ENCODE measurements around the gene PTGFRN. TPM values are rescaled to one million over a fixed set of nuclear protein-coding genes. Genes with fewer than 3 reads are reported as not detected.

PTGFRN gene
- total and polyA plus RNA-seq, 4 donors = 5.4 to 12.6 (median 7.2) TPM

DNA sequence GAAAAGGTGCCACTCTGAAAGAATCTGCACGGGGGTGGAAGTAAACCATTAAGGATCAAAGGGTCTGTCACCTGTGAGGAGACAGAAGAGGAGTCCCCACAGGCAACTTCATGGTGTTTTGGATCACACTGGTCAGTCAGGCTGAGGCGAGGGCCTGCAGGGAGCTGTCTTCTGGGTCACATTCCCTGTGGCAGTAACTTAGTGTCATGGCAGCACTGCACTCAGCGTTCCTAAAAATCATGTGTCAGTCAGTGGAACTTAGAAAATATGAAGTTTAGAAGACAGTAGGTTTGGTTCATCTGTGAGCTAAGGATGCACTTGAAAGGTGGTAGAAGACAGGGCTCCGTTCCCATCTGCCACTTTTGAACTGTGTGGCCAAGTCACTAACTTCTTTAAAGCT, 48.4 kb downstream of the PTGFRN start:
- Histone ChIP-seq H3K9me3 (ENCODE audit: control insufficient read depth in 4 of 4, low read length in 3 of 4) (no peaks in the 10 kb centered on the region), H3K27me3 (ENCODE audit: control insufficient read depth in 4 of 4, insufficient read depth in 4 of 4, low read length in 3 of 4) (no peaks in the 10 kb centered on the region), H3K9ac (ENCODE audit: low read depth in 1 of 2, low read length in 2 of 2) (no peak overlapping the region), H3K36me3 (ENCODE audit: control insufficient read depth in 4 of 4, insufficient read depth in 3 of 4, low read depth in 1 of 4, low read length in 3 of 4) (peaks cover 0 to 16% (median 7%) of the 10 kb centered on the region in 4 donors), H3K4me3 (ENCODE audit: low read depth in 1 of 3, low read length in 3 of 3) (no peak overlapping the region), H3K4me1 (ENCODE audit: control insufficient read depth in 4 of 4, insufficient read depth in 4 of 4, low read length in 3 of 4) (no peaks in the 10 kb centered on the region), H3K27ac (ENCODE audit: low read depth in 1 of 2, low read length in 2 of 2) (no peak overlapping the region)
- WGBS = 87% methylated on average over 4 of the region's 4 CpGs
- TF ChIP-seq JUND (IDR thresholded peaks at IDR 0.05) (no peak), TAF1 (conservative IDR thresholded peaks at IDR 0.05) (no peak), HNF4A (conservative IDR thresholded peaks at IDR 0.05) (no peak), EGR1 (IDR thresholded peaks at IDR 0.05; ENCODE audit: low read depth in 2 of 2) (no peak), FOXA2 (IDR thresholded peaks at IDR 0.05) (no peak), HNF4G (IDR thresholded peaks at IDR 0.05) (no peak), YY1 (IDR thresholded peaks at IDR 0.05) (no peak), RAD21 (IDR thresholded peaks at IDR 0.05) (no peak), NR2F2 (IDR thresholded peaks at IDR 0.05) (no peak), GABPA (IDR thresholded peaks at IDR 0.05 in 1 of 2, conservative IDR thresholded peaks at IDR 0.05 in 1 of 2) (no peak), SP1 (IDR thresholded peaks at IDR 0.05) (no peak)
- TF ChIP-seq, protein P1, sequence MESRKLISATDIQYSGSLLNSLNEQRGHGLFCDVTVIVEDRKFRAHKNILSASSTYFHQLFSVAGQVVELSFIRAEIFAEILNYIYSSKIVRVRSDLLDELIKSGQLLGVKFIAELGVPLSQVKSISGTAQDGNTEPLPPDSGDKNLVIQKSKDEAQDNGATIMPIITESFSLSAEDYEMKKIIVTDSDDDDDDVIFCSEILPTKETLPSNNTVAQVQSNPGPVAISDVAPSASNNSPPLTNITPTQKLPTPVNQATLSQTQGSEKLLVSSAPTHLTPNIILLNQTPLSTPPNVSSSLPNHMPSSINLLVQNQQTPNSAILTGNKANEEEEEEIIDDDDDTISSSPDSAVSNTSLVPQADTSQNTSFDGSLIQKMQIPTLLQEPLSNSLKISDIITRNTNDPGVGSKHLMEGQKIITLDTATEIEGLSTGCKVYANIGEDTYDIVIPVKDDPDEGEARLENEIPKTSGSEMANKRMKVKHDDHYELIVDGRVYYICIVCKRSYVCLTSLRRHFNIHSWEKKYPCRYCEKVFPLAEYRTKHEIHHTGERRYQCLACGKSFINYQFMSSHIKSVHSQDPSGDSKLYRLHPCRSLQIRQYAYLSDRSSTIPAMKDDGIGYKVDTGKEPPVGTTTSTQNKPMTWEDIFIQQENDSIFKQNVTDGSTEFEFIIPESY (IDR thresholded peaks at IDR 0.05) = no peak
- TF ChIP-seq, protein P2, sequence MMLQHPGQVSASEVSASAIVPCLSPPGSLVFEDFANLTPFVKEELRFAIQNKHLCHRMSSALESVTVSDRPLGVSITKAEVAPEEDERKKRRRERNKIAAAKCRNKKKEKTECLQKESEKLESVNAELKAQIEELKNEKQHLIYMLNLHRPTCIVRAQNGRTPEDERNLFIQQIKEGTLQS (IDR thresholded peaks at IDR 0.05) = no peak
- no peak for DNase-seq (ENCODE audit: low spot score)

DNA sequence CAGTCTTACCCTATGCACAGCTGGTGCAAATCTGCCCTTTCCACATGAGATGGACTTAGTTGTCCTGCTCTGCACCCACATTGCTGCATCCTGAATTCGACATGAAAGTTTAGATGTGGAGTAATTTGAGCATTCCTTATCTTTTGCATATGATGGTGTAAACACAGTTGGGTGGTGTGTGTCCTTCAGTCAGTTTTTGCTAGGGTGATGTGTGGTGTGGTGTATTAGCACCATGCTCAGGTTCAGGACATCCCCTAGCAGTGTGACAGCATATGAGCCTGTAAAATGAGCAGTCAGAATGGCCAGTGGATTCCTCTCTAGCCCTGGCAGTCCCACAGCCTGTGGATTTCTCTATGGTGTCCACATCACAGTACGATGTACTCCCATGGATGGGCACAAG, 49.3 kb downstream of the PTGFRN start:
- Histone ChIP-seq H3K36me3 (ENCODE audit: control insufficient read depth in 4 of 4, insufficient read depth in 3 of 4, low read depth in 1 of 4, low read length in 3 of 4) (peaks cover 0 to 16% (median 7%) of the 10 kb centered on the region in 4 donors), H3K9me3 (ENCODE audit: control insufficient read depth in 4 of 4, low read length in 3 of 4) (no peaks in the 10 kb centered on the region), H3K27me3 (ENCODE audit: control insufficient read depth in 4 of 4, insufficient read depth in 4 of 4, low read length in 3 of 4) (no peaks in the 10 kb centered on the region), H3K4me1 (ENCODE audit: control insufficient read depth in 4 of 4, insufficient read depth in 4 of 4, low read length in 3 of 4) (no peaks in the 10 kb centered on the region), H3K9ac (ENCODE audit: low read depth in 1 of 2, low read length in 2 of 2) (no peak overlapping the region), H3K27ac (ENCODE audit: low read depth in 1 of 2, low read length in 2 of 2) (no peak overlapping the region), H3K4me3 (ENCODE audit: low read depth in 1 of 3, low read length in 3 of 3) (no peak overlapping the region)
- TF ChIP-seq TAF1 (conservative IDR thresholded peaks at IDR 0.05) = no peak
- TF ChIP-seq, protein P3, sequence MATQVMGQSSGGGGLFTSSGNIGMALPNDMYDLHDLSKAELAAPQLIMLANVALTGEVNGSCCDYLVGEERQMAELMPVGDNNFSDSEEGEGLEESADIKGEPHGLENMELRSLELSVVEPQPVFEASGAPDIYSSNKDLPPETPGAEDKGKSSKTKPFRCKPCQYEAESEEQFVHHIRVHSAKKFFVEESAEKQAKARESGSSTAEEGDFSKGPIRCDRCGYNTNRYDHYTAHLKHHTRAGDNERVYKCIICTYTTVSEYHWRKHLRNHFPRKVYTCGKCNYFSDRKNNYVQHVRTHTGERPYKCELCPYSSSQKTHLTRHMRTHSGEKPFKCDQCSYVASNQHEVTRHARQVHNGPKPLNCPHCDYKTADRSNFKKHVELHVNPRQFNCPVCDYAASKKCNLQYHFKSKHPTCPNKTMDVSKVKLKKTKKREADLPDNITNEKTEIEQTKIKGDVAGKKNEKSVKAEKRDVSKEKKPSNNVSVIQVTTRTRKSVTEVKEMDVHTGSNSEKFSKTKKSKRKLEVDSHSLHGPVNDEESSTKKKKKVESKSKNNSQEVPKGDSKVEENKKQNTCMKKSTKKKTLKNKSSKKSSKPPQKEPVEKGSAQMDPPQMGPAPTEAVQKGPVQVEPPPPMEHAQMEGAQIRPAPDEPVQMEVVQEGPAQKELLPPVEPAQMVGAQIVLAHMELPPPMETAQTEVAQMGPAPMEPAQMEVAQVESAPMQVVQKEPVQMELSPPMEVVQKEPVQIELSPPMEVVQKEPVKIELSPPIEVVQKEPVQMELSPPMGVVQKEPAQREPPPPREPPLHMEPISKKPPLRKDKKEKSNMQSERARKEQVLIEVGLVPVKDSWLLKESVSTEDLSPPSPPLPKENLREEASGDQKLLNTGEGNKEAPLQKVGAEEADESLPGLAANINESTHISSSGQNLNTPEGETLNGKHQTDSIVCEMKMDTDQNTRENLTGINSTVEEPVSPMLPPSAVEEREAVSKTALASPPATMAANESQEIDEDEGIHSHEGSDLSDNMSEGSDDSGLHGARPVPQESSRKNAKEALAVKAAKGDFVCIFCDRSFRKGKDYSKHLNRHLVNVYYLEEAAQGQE (IDR thresholded peaks at IDR 0.05) = no peak
- TF ChIP-seq RXRA (IDR thresholded peaks at IDR 0.05) = no peak
- no peak for TF ChIP-seq SP1 (IDR thresholded peaks at IDR 0.05)
- no peak for TF ChIP-seq GABPA (IDR thresholded peaks at IDR 0.05 in 1 of 2, conservative IDR thresholded peaks at IDR 0.05 in 1 of 2)
- TF ChIP-seq HNF4A (conservative IDR thresholded peaks at IDR 0.05) = no peak
- no peak for TF ChIP-seq JUND (IDR thresholded peaks at IDR 0.05)
- no peak for TF ChIP-seq RAD21 (IDR thresholded peaks at IDR 0.05)
- TF ChIP-seq HNF4G (IDR thresholded peaks at IDR 0.05) = no peak
- no peak for TF ChIP-seq FOXA2 (IDR thresholded peaks at IDR 0.05)
- TF ChIP-seq, protein P2 (IDR thresholded peaks at IDR 0.05) = no peak
- TF ChIP-seq NR2F2 (IDR thresholded peaks at IDR 0.05) = no peak
- no peak for TF ChIP-seq YY1 (IDR thresholded peaks at IDR 0.05)
- TF ChIP-seq, protein P1 (IDR thresholded peaks at IDR 0.05) = no peak
- no peak for TF ChIP-seq EGR1 (IDR thresholded peaks at IDR 0.05; ENCODE audit: low read depth in 2 of 2)
- TF ChIP-seq, protein P4, sequence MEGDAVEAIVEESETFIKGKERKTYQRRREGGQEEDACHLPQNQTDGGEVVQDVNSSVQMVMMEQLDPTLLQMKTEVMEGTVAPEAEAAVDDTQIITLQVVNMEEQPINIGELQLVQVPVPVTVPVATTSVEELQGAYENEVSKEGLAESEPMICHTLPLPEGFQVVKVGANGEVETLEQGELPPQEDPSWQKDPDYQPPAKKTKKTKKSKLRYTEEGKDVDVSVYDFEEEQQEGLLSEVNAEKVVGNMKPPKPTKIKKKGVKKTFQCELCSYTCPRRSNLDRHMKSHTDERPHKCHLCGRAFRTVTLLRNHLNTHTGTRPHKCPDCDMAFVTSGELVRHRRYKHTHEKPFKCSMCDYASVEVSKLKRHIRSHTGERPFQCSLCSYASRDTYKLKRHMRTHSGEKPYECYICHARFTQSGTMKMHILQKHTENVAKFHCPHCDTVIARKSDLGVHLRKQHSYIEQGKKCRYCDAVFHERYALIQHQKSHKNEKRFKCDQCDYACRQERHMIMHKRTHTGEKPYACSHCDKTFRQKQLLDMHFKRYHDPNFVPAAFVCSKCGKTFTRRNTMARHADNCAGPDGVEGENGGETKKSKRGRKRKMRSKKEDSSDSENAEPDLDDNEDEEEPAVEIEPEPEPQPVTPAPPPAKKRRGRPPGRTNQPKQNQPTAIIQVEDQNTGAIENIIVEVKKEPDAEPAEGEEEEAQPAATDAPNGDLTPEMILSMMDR (IDR thresholded peaks at IDR 0.05; ENCODE audit: low read depth, low read length, missing input control) = no peak
- TF ChIP-seq, protein P5, sequence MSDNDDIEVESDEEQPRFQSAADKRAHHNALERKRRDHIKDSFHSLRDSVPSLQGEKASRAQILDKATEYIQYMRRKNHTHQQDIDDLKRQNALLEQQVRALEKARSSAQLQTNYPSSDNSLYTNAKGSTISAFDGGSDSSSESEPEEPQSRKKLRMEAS (IDR thresholded peaks at IDR 0.05) = no peak
- no peak for TF ChIP-seq FOXA1 (IDR thresholded peaks at IDR 0.05)
- no peak for DNase-seq (ENCODE audit: low spot score)
- WGBS = 87% methylated on average over 2 of the region's 2 CpGs
